ENCODE data around the gene ZNF343.

GRCh38 chr20:2516399-2516798, 7.7 kb upstream of the ZNF343 start:
- TF ChIP-seq POLR2A (IDR thresholded peaks at IDR 0.05; ENCODE audit: low read depth, low read length), result no peak
- no peak for TF ChIP-seq CTCF (conservative IDR thresholded peaks at IDR 0.05; ENCODE audit: low read depth, low read length)
- no peak for TF ChIP-seq BHLHE40 (IDR thresholded peaks at IDR 0.05; ENCODE audit: low read depth, low read length)
- no peak for TF ChIP-seq MAZ (IDR thresholded peaks at IDR 0.05; ENCODE audit: borderline replicate concordance, low read depth, low read length)
- TF ChIP-seq SMC3 (IDR thresholded peaks at IDR 0.05; ENCODE audit: low read depth, low read length), result no peak
- TF ChIP-seq FOS (IDR thresholded peaks at IDR 0.05; ENCODE audit: low read depth, low read length), result no peak

Data from IMR-90 (cell line).